GM23338 (cell line): Measurements from ENCODE around the gene ALPG. TPM values are rescaled to one million over a fixed set of nuclear protein-coding genes. Genes with fewer than 3 reads are reported as not detected.

ENCODE experiments used
- ATAC-seq: fragments of 200-7000 bp; cut with Tn5 transposase; 3 replicates; pipeline ENCODE4 v1.9.1; 2020
- DNase-seq: peaks from one replicate; pipeline ENCODE4 v3.0.0-alpha.2; 2015; ENCODE audit warnings: low spot score
- H2AFZ ChIP-seq: fragments of 200-600 bp; sonication (generic); 2 replicates; pipeline ENCODE4 v1.8.0; 2016; ENCODE audit warnings: antibody characterized with exemption, mild to moderate bottlenecking, moderate library complexity
- H3F3A ChIP-seq: fragments of 200-600 bp; sonication (generic); replicated peaks from 2 replicates; pipeline ENCODE4 v1.8.0; 2017; ENCODE audit warnings: antibody characterized with exemption, mixed run types, low read depth
- H3K27ac ChIP-seq: fragments of 200-600 bp; sonication (generic); 2 replicates; pipeline ENCODE4 v1.6.1; 2016; ENCODE audit warnings: low read depth
- H3K27me3 ChIP-seq: fragments of 200-600 bp; sonication (generic); 2 replicates; pipeline ENCODE4 v1.8.0; 2016; ENCODE audit warnings: mild to moderate bottlenecking, mixed run types, moderate library complexity; ENCODE audit not compliant: insufficient read depth
- H3K36me3 ChIP-seq: fragments of 200-600 bp; sonication (generic); 2 replicates; pipeline ENCODE4 v1.8.0; 2016; ENCODE audit warnings: mild to moderate bottlenecking; ENCODE audit not compliant: insufficient read depth
- H3K4me1 ChIP-seq: fragments of 200-600 bp; sonication (generic); 2 replicates; pipeline ENCODE4 v1.8.0; 2016; ENCODE audit warnings: mild to moderate bottlenecking, moderate library complexity; ENCODE audit not compliant: insufficient read depth
- H3K4me2 ChIP-seq: fragments of 200-600 bp; sonication (generic); 2 replicates; pipeline ENCODE4 v1.7.1; 2017; ENCODE audit warnings: mixed run types
- H3K4me3 ChIP-seq: fragments of 200-600 bp; sonication (generic); 2 replicates; pipeline ENCODE4 v1.6.1; 2016; ENCODE audit warnings: mixed run types
- H3K79me2 ChIP-seq: fragments of 200-600 bp; sonication (generic); replicated peaks from 2 replicates; pipeline ENCODE4 v1.8.0; 2017; ENCODE audit warnings: mild to moderate bottlenecking; ENCODE audit not compliant: insufficient read depth
- H3K9me2 ChIP-seq: fragments of 200-600 bp; sonication (generic); 2 replicates; pipeline ENCODE4 v1.8.0; 2017; ENCODE audit not compliant: insufficient read depth
- H4K20me1 ChIP-seq: fragments of 200-600 bp; sonication (generic); replicated peaks from 2 replicates; pipeline ENCODE4 v1.8.0; 2017; ENCODE audit warnings: mild to moderate bottlenecking; ENCODE audit not compliant: insufficient read depth
- H3K27ac Mint-ChIP-seq: 2 replicates; pipeline ENCODE4 v1.8.0; 2020; ENCODE audit warnings: inconsistent platforms, mild to moderate bottlenecking, moderate library complexity, mixed read lengths
- H3K27me3 Mint-ChIP-seq: 3 replicates; pipeline ENCODE4 v1.8.0; 2022; ENCODE audit warnings: low read depth, mild to moderate bottlenecking, moderate library complexity, mixed read lengths, inconsistent platforms; ENCODE audit not compliant: insufficient read depth, poor library complexity
- H3K36me3 Mint-ChIP-seq: 3 replicates; pipeline ENCODE4 v1.8.0; 2021; ENCODE audit warnings: low read depth, mild to moderate bottlenecking, inconsistent platforms, moderate library complexity, mixed read lengths
- H3K4me1 Mint-ChIP-seq: 3 replicates; pipeline ENCODE4 v1.8.0; 2020; ENCODE audit warnings: mild to moderate bottlenecking, inconsistent platforms, mixed read lengths
- H3K4me3 Mint-ChIP-seq: 3 replicates; pipeline ENCODE4 v1.8.0; 2021; ENCODE audit warnings: moderate library complexity, mild to moderate bottlenecking, inconsistent platforms, mixed read lengths
- H3K9me3 Mint-ChIP-seq: 3 replicates; pipeline ENCODE4 v1.8.0; 2020; ENCODE audit warnings: moderate library complexity, mild to moderate bottlenecking, inconsistent platforms, mixed read lengths
- EZH2phosphoT487 ChIP-seq: fragments of 200-600 bp; sonication (generic); IDR thresholded peaks from one replicate; pipeline ENCODE4 v1.8.1; 2018; ENCODE audit warnings: antibody characterized with exemption; ENCODE audit not compliant: unreplicated experiment
- NANOG ChIP-seq: IDR thresholded peaks from 2 replicates; pipeline ENCODE4 v1.6.1; 2016; ENCODE audit warnings: antibody characterized with exemption, borderline replicate concordance
- STAT1 ChIP-seq: IDR thresholded peaks from one replicate; pipeline ENCODE4 v1.6.1; 2016; ENCODE audit warnings: antibody characterized with exemption; ENCODE audit not compliant: unreplicated experiment
- ZNF114 ChIP-seq: fragments of 250-450 bp; sonication (Bioruptor Pico); IDR thresholded peaks from 2 replicates; pipeline ENCODE4 v1.5.0; 2020; ENCODE audit warnings: mild to moderate bottlenecking, moderate library complexity
- polyA plus RNA-seq: library from polyadenylated mRNA; unstranded; fragments of >200 nt; fragmentation: Nextera tagmentation; extraction: Ambion mirVana; gene quantifications from 2 replicates; pipeline ENCODE4 v1.2.1, GENCODE V29; 2016
- total RNA-seq: library from RNA; depleted of rRNA; stranded (reverse); fragments of >200 nt; shearing (Covaris generic); gene quantifications from 2 replicates; pipeline ENCODE4 v1.2.3, GENCODE V29; 2014
- TF ChIP-seq, protein P1 (sequence below): fragments of 250-450 bp; sonication (Bioruptor Pico); IDR thresholded peaks from 2 replicates; pipeline ENCODE4 v1.5.0; 2020; ENCODE audit warnings: mild to moderate bottlenecking, moderate library complexity
- TF ChIP-seq, protein P2 (sequence below), 2 experiments: fragments of 200-600 bp in 1 of 2; sonication (generic) in 1 of 2; conservative IDR thresholded peaks; 2 replicates each; pipeline versions ENCODE4 v1.5.1 to v1.6.1; 2016 to 2017; ENCODE audit warnings: antibody characterized with exemption in 2 of 2, low read depth in 2 of 2, mild to moderate bottlenecking in 2 of 2, moderate library complexity in 1 of 2
- TF ChIP-seq, protein P3 (sequence below): IDR thresholded peaks from 2 replicates; pipeline ENCODE4 v1.6.1; 2016; ENCODE audit warnings: antibody characterized with exemption

Gene ALPG
- total and polyA plus RNA-seq, 2 experiments from 2014 or later = 0.89 to 2.5 TPM

DNA sequence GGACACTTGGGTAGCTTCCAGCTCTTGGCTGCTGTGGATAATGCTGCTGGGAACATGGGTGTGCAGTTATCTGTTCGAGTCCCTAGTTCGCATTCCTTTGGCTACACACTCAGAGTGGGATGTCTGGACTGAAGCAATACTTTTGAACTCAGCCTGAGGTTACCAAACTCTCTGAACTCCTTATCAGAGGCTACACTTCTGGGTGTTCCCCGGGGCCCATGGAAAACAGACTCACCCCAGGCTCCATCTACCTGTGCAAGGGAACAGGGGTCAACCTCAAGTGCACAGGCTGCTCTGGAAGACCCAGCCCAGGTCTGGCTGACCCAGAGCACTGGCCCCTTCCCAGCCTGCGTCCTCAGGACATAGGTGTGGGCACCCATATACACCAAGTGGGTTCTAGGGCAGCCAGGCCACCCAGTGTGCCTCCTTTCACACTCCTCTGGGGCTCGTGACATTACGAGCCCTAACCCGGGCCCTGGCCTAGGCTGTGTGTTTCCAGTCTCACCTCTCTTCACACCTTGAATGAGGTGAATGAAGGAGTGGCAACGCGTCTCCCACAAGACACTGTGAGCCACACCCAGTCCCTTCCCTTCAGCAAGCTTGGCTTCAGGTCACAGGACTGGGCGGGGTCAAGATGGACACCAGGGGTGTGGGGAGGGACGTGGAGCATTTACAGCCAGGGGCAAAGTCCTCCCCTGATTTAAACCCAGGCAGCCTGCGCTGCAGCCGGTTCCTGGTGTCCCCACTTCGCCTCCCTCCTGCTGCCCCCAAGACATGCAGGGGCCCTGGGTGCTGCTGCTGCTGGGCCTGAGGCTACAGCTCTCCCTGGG is 49.0 kb downstream of the ALPG start, which contains the start of gene ALPI:
Gene ALPI (plus strand): TSS at position 728 of the 830 bp plus-strand sequence. CDS start 47 bp downstream, at position 775.
- H3K4me2 ChIP-seq = no peak within 1 kb of the TSS
- ATAC-seq = no peak
- no peaks in the 10 kb centered on the region for H3K9me2 ChIP-seq
- no peaks in the 10 kb centered on the region for H3K79me2 ChIP-seq
- H4K20me1 ChIP-seq = no peaks in the 10 kb centered on the region
- TF ChIP-seq, protein P1, sequence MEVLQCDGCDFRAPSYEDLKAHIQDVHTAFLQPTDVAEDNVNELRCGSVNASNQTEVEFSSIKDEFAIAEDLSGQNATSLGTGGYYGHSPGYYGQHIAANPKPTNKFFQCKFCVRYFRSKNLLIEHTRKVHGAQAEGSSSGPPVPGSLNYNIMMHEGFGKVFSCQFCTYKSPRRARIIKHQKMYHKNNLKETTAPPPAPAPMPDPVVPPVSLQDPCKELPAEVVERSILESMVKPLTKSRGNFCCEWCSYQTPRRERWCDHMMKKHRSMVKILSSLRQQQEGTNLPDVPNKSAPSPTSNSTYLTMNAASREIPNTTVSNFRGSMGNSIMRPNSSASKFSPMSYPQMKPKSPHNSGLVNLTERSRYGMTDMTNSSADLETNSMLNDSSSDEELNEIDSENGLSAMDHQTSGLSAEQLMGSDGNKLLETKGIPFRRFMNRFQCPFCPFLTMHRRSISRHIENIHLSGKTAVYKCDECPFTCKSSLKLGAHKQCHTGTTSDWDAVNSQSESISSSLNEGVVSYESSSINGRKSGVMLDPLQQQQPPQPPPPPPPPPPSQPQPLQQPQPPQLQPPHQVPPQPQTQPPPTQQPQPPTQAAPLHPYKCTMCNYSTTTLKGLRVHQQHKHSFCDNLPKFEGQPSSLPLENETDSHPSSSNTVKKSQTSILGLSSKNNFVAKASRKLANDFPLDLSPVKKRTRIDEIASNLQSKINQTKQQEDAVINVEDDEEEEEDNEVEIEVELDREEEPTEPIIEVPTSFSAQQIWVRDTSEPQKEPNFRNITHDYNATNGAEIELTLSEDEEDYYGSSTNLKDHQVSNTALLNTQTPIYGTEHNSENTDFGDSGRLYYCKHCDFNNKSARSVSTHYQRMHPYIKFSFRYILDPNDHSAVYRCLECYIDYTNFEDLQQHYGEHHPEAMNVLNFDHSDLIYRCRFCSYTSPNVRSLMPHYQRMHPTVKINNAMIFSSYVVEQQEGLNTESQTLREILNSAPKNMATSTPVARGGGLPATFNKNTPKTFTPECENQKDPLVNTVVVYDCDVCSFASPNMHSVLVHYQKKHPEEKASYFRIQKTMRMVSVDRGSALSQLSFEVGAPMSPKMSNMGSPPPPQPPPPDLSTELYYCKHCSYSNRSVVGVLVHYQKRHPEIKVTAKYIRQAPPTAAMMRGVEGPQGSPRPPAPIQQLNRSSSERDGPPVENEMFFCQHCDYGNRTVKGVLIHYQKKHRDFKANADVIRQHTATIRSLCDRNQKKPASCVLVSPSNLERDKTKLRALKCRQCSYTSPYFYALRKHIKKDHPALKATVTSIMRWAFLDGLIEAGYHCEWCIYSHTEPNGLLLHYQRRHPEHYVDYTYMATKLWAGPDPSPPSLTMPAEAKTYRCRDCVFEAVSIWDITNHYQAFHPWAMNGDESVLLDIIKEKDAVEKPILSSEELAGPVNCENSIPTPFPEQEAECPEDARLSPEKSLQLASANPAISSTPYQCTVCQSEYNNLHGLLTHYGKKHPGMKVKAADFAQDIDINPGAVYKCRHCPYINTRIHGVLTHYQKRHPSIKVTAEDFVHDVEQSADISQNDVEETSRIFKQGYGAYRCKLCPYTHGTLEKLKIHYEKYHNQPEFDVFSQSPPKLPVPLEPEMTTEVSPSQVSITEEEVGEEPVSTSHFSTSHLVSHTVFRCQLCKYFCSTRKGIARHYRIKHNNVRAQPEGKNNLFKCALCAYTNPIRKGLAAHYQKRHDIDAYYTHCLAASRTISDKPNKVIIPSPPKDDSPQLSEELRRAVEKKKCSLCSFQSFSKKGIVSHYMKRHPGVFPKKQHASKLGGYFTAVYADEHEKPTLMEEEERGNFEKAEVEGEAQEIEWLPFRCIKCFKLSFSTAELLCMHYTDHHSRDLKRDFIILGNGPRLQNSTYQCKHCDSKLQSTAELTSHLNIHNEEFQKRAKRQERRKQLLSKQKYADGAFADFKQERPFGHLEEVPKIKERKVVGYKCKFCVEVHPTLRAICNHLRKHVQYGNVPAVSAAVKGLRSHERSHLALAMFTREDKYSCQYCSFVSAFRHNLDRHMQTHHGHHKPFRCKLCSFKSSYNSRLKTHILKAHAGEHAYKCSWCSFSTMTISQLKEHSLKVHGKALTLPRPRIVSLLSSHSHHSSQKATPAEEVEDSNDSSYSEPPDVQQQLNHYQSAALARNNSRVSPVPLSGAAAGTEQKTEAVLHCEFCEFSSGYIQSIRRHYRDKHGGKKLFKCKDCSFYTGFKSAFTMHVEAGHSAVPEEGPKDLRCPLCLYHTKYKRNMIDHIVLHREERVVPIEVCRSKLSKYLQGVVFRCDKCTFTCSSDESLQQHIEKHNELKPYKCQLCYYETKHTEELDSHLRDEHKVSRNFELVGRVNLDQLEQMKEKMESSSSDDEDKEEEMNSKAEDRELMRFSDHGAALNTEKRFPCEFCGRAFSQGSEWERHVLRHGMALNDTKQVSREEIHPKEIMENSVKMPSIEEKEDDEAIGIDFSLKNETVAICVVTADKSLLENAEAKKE (CRISPR knock-in tag) = no peak
- TF ChIP-seq, protein P2, sequence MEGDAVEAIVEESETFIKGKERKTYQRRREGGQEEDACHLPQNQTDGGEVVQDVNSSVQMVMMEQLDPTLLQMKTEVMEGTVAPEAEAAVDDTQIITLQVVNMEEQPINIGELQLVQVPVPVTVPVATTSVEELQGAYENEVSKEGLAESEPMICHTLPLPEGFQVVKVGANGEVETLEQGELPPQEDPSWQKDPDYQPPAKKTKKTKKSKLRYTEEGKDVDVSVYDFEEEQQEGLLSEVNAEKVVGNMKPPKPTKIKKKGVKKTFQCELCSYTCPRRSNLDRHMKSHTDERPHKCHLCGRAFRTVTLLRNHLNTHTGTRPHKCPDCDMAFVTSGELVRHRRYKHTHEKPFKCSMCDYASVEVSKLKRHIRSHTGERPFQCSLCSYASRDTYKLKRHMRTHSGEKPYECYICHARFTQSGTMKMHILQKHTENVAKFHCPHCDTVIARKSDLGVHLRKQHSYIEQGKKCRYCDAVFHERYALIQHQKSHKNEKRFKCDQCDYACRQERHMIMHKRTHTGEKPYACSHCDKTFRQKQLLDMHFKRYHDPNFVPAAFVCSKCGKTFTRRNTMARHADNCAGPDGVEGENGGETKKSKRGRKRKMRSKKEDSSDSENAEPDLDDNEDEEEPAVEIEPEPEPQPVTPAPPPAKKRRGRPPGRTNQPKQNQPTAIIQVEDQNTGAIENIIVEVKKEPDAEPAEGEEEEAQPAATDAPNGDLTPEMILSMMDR (conservative IDR thresholded peaks at IDR 0.05; ENCODE audit: low read depth in 2 of 2) = no peak
- TF ChIP-seq STAT1 = no peak
- no peak for TF ChIP-seq NANOG
- no peak for TF ChIP-seq EZH2phosphoT487
- no peak for TF ChIP-seq ZNF114 (CRISPR knock-in tag)
- TF ChIP-seq, protein P3, sequence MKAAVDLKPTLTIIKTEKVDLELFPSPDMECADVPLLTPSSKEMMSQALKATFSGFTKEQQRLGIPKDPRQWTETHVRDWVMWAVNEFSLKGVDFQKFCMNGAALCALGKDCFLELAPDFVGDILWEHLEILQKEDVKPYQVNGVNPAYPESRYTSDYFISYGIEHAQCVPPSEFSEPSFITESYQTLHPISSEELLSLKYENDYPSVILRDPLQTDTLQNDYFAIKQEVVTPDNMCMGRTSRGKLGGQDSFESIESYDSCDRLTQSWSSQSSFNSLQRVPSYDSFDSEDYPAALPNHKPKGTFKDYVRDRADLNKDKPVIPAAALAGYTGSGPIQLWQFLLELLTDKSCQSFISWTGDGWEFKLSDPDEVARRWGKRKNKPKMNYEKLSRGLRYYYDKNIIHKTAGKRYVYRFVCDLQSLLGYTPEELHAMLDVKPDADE = no peak
- H3F3A ChIP-seq = no peaks in the 10 kb centered on the region
- no peak within 1 kb of the TSS for H3K27ac ChIP-seq
- H2AFZ ChIP-seq = no peak within 1 kb of the TSS
- Mint-ChIP-seq H3K4me1 (no peaks in the 10 kb centered on the region), H3K27me3 (peaks cover 10% of the 10 kb centered on the region), H3K27ac (no peak within 1 kb of the TSS), H3K36me3 (no peaks in the 10 kb centered on the region), H3K9me3 (no peaks in the 10 kb centered on the region), H3K4me3 (no peak within 1 kb of the TSS)
- no peak for DNase-seq
- no peaks in the 10 kb centered on the region for H3K27me3 ChIP-seq
- no peak within 1 kb of the TSS for H3K4me3 ChIP-seq
- H3K4me1 ChIP-seq = no peaks in the 10 kb centered on the region
- no peaks in the 10 kb centered on the region for H3K36me3 ChIP-seq
